ENCODE data around the gene SCRG1.

GRCh38 chr4:173357939-173358338, 41.0 kb downstream of the SCRG1 start:
- no peak for TF ChIP-seq POLR2AphosphoS5 (IDR thresholded peaks at IDR 0.05; ENCODE audit: insufficient read depth, low read depth, low read length)
- no peak for TF ChIP-seq CTCF (IDR thresholded peaks at IDR 0.05; ENCODE audit: extremely low read depth in 1 of 2, insufficient read depth in 1 of 2, low read depth in 1 of 2, low read length in 2 of 2)
- no peak for TF ChIP-seq POLR2A (IDR thresholded peaks at IDR 0.05; ENCODE audit: low read depth, low read length)
- no peak for TF ChIP-seq GATA2 (IDR thresholded peaks at IDR 0.05; ENCODE audit: insufficient read depth, insufficient read length, low read depth, low read length)
- no peak for TF ChIP-seq JUN (IDR thresholded peaks at IDR 0.05; ENCODE audit: borderline replicate concordance, insufficient read depth, insufficient read length, low read depth)

Measured in endothelial cell of umbilical vein (primary cell).